ENCODE data around the gene SEC62. TPM values are rescaled to one million over a fixed set of nuclear protein-coding genes. Genes with fewer than 3 reads are reported as not detected.

SEC62 gene
- total and polyA plus RNA-seq, 9 of the 15 experiments (the other 6 are each of a cell fraction or from before 2014, with no cell fraction given), result 34.5 to 152 (median 51.8) TPM

DNA sequence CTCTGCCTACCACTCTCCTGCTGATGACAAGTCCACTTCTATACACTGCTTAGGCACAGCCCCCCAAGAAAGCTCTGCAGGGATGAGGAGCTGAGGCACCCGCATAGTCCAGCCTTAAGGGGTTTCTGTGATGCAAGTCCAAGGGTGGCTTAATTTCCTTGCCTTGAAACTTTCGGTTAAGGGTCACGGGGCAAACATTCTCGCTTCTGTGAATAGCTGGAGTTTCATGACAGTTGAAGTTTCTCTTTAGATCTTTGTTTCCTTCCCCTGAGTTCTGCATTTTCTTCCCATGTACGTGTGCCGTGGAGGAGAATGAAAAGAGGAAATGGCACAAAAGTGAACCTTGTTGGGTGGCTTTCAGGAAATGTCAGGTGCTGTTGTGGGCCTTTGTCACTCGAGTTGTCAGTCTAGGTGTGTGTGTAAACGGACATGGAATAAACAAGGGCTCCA lies 78.2 kb downstream of the SEC62 start:
- Histone ChIP-seq H3K9ac (ENCODE audit: insufficient read depth in 1 of 2, low read depth in 2 of 2, low read length in 2 of 2) (no peak overlapping the region; a peak in 1 of 4 replicates), H4K20me1 (replicated peaks; ENCODE audit: control insufficient read depth, insufficient read depth, low read length) (no peaks in the 10 kb centered on the region), H3K4me3 (no peak overlapping the region), H3K9me3 (replicated peaks; ENCODE audit: control insufficient read depth, insufficient read depth, low read depth, low read length) (no peaks in the 10 kb centered on the region), H3K4me2 (ENCODE audit: insufficient read depth, low read length) (no peak overlapping the region), H3K27me3 (ENCODE audit: control insufficient read depth in 2 of 2, insufficient read depth in 2 of 2, low read length in 2 of 2) (no peaks in the 10 kb centered on the region), H3K27ac (ENCODE audit: extremely low read depth, low read depth, low read length) (no peak overlapping the region), H3K9me1 (ENCODE audit: control insufficient read depth, insufficient read depth, low read length) (no peaks in the 10 kb centered on the region), H3K36me3 (ENCODE audit: control insufficient read depth, insufficient read depth, low read length) (no peaks in the 10 kb centered on the region), H3K4me1 (replicated peaks in 1 of 2; ENCODE audit: control insufficient read depth in 2 of 2, insufficient read depth in 2 of 2, low read length in 2 of 2) (peaks cover 0 to 2% of the 10 kb centered on the region in 2 experiments; a peak in 1 of 5 replicates), H3K79me2 (ENCODE audit: control insufficient read depth, insufficient read depth, low read length) (no peaks in the 10 kb centered on the region), H2AFZ (ENCODE audit: low read depth, low read length) (no peak overlapping the region)
- 59% methylated on average over 8 of the region's 8 CpGs for WGBS (ENCODE audit: insufficient coverage, low coverage, missing lambda C conversion rate)
- BruUV-seq (replicated peaks), result no TSS peak
- CTCF ChIA-PET (ENCODE audit: low intra/inter-chr PET ratio), result no interaction called here
- in situ Hi-C loops (cut with MboI), result no loop called here
- FAIRE-seq (peak; percentile 6), DNase-seq (ENCODE audit: extremely low read depth in 1 of 4, low spot score in 3 of 4) (no peak), ATAC-seq (no peak; the same call in 1 of the 3 replicates)
- POLR2A ChIA-PET, result interaction anchor here (1.2 kb wide), 1 partner anchor 10 kb away, joined by 4 read pairs; no protein-coding TSS in a partner anchor
- peak; percentile 78; the same call in 1 of the 2 replicates for TF ChIP-seq SPI1 (IDR thresholded peaks at IDR 0.05; ENCODE audit: borderline replicate concordance, low read depth, low read length)
- no peak for TF ChIP-seq ZNF121 (CRISPR knock-in tag; conservative IDR thresholded peaks at IDR 0.05)
- intact Hi-C loops (cut with micrococcal nuclease), result no loop called here

DNA sequence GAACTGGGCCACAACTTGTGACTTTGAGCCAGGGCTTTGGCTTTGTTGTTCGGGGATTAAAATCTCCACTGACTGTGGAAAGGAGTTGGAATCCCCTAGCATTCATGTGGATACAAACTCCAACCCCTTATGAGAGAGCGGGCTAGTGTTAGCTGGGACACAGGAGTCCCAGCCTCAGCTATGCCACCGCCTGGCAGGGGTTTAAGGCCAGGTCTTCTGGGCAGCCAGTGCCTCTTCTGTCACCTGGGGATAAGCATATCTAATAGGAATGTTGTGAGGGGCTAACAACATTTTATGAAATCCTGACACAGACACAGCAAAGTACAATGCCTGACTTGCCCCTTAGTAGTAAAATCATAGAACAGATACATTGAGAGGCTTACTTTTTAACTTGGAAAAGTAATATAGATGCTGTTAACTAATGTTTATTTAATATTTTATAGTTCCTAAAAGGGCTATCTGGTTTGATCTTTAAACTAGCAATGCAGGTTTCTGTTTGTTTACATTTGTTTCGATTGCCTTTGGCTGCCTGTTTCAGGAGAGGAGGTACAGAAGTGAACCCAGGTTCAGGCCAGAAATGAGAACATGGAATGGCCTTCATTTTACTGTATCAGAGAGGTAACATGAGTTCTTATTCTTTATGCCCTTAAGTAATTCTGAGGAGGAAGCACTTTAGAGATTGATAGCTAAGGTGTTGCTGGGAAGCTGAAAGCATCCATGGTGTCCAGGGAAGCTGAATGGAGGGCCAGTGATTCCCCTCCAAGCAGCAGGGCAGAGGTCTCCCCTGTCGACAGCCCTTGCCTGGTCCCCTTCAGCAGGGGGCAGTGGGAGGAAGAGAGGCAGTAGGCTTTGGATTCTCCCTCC lies 79.9 kb downstream of the SEC62 start:
- Histone ChIP-seq H3K4me2 (ENCODE audit: insufficient read depth, low read length) (no peak overlapping the region), H3K27me3 (ENCODE audit: control insufficient read depth in 2 of 2, insufficient read depth in 2 of 2, low read length in 2 of 2) (no peaks in the 10 kb centered on the region), H3K79me2 (ENCODE audit: control insufficient read depth, insufficient read depth, low read length) (no peaks in the 10 kb centered on the region), H3K9me3 (replicated peaks; ENCODE audit: control insufficient read depth, insufficient read depth, low read depth, low read length) (no peaks in the 10 kb centered on the region), H3K9ac (ENCODE audit: insufficient read depth in 1 of 2, low read depth in 2 of 2, low read length in 2 of 2) (peak overlapping the region in 1 of 2 experiments; percentile 76; a peak in 2 of 4 replicates), H3K4me1 (replicated peaks in 1 of 2; ENCODE audit: control insufficient read depth in 2 of 2, insufficient read depth in 2 of 2, low read length in 2 of 2) (peaks cover 0 to 2% of the 10 kb centered on the region in 2 experiments; a peak in 1 of 5 replicates), H3K9me1 (ENCODE audit: control insufficient read depth, insufficient read depth, low read length) (no peaks in the 10 kb centered on the region), H3K36me3 (ENCODE audit: control insufficient read depth, insufficient read depth, low read length) (no peaks in the 10 kb centered on the region), H3K27ac (ENCODE audit: extremely low read depth, low read depth, low read length) (no peak overlapping the region), H3K4me3 (no peak overlapping the region), H4K20me1 (replicated peaks; ENCODE audit: control insufficient read depth, insufficient read depth, low read length) (no peaks in the 10 kb centered on the region), H2AFZ (ENCODE audit: low read depth, low read length) (no peak overlapping the region)
- CTCF ChIA-PET (ENCODE audit: low intra/inter-chr PET ratio), result no interaction called here
- in situ Hi-C loops (cut with MboI) (no loop called here), intact Hi-C loops (cut with micrococcal nuclease) (no loop called here)
- no peak for DNase-seq (ENCODE audit: extremely low read depth in 1 of 4, low spot score in 3 of 4)
- POLR2A ChIA-PET, result interaction anchor here (0.6 to 0.9 kb wide), 2 partner anchors 12 to 173 kb away, joined by 4 read pairs; no protein-coding TSS in a partner anchor
- no TSS peak for BruUV-seq (replicated peaks)
- peak; percentile 22; the same call in 1 of the 3 replicates for ATAC-seq
- 30% methylated on average over 5 of the region's 5 CpGs for WGBS (ENCODE audit: insufficient coverage, low coverage, missing lambda C conversion rate)
- no peak for FAIRE-seq
- TF ChIP-seq ETV5 (CRISPR knock-in tag; IDR thresholded peaks at IDR 0.05; ENCODE audit: low read depth), result no peak
- TF ChIP-seq HDAC1 (IDR thresholded peaks at IDR 0.05), result no peak
- no peak for TF ChIP-seq ZNF778 (CRISPR knock-in tag; IDR thresholded peaks at IDR 0.05)
- TF ChIP-seq ZNF384 (IDR thresholded peaks at IDR 0.05; ENCODE audit: low read depth, low read length), result no peak
- TF ChIP-seq SUPT5H (IDR thresholded peaks at IDR 0.05), result no peak
- TF ChIP-seq, protein P1, sequence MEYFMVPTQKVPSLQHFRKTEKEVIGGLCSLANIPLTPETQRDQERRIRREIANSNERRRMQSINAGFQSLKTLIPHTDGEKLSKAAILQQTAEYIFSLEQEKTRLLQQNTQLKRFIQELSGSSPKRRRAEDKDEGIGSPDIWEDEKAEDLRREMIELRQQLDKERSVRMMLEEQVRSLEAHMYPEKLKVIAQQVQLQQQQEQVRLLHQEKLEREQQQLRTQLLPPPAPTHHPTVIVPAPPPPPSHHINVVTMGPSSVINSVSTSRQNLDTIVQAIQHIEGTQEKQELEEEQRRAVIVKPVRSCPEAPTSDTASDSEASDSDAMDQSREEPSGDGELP (CRISPR knock-in tag; IDR thresholded peaks at IDR 0.05; ENCODE audit: borderline replicate concordance), result no peak
- no peak for TF ChIP-seq SRSF1 (IDR thresholded peaks at IDR 0.05; ENCODE audit: low read depth, low read length)
- TF ChIP-seq HDGF (IDR thresholded peaks at IDR 0.05), result no peak
- no peak for TF ChIP-seq GTF2F1 (IDR thresholded peaks at IDR 0.05; ENCODE audit: low read depth, low read length)
- no peak for TF ChIP-seq ZNF584 (CRISPR knock-in tag; IDR thresholded peaks at IDR 0.05; ENCODE audit: low read depth)
